AG04450 (cell line): ENCODE data around the gene CSTPP1. TPM values are rescaled to one million over a fixed set of nuclear protein-coding genes. Genes with fewer than 3 reads are reported as not detected.

Source experiments
- CTCF ChIA-PET: fragments of 300-600, 350-600 bp; formaldehyde crosslinking; extraction: SDS; loops from one replicate; lab custom pipeline; 2022; ENCODE audit warnings: antibody characterized with exemption, inconsistent platforms; lab: Charles Lee
- POLR2A ChIA-PET: fragments of 350-600 bp; formaldehyde crosslinking; extraction: SDS; loops from one replicate; lab custom pipeline; 2021; ENCODE audit warnings: antibody characterized with exemption, inconsistent platforms; lab: Yijun Ruan, JAX
- DNase-seq: peaks from one replicate; pipeline ENCODE4 v3.0.0-alpha.2; 2011; ENCODE audit warnings: low read depth, low spot score
- H3K27ac ChIP-seq: one replicate; pipeline ENCODE4 v1.5.1; 2012; ENCODE audit warnings: low read depth, low read length, control low read depth
- H3K27me3 ChIP-seq: one replicate; pipeline ENCODE4 v1.6.0; 2012; ENCODE audit warnings: low read length; ENCODE audit not compliant: control insufficient read depth, insufficient read depth
- H3K4me3 ChIP-seq: 2 replicates; pipeline ENCODE4 v1.5.1; 2011; ENCODE audit warnings: mild to moderate bottlenecking, low read depth, low read length, control low read depth
- H3K9me3 ChIP-seq: 2 replicates; pipeline ENCODE4 v1.5.1; 2012; ENCODE audit warnings: low read length; ENCODE audit not compliant: control insufficient read depth, insufficient read depth
- polyA plus RNA-seq: library from polyadenylated mRNA; depleted of rRNA; stranded (reverse); fragments of >200 nt; gene quantifications from 2 replicates; pipeline ENCODE4 v1.2.3, GENCODE V29; 2011
- TF ChIP-seq, protein P1 (sequence below): IDR thresholded peaks from 2 replicates; pipeline ENCODE4 v1.5.1; 2011; ENCODE audit warnings: low read depth, low read length, control low read depth, inconsistent platforms

Gene CSTPP1
- polyA plus RNA-seq, 1 experiment, result 30.2 TPM

DNA sequence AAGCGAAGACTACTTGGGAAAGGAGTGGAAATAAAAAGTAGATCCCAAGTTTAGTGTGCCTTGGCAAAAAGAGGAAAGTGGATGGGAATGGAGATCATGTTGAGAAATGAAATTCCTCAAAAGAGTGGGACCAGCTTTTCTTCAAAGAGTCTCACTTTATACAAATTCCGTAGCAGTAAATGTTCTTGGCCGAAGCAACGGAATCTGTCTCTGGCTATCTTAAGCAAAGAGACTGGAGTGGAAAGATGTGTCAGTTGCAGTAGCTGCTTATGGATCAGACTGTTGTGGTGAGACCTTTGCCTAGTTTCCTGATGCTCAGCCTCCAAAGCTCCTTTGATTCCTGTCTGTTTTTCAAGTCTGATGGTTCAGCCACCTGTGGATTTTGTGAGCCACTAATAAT is 73.6 kb downstream of the CSTPP1 start:
- no peak for DNase-seq
- ChIA-PET POLR2A (no interaction called here), CTCF (no interaction called here)
- Histone ChIP-seq H3K27ac (no peak overlapping the region), H3K9me3 (no peaks in the 10 kb centered on the region), H3K27me3 (no peaks in the 10 kb centered on the region), H3K4me3 (no peak overlapping the region)
- TF ChIP-seq, protein P1, sequence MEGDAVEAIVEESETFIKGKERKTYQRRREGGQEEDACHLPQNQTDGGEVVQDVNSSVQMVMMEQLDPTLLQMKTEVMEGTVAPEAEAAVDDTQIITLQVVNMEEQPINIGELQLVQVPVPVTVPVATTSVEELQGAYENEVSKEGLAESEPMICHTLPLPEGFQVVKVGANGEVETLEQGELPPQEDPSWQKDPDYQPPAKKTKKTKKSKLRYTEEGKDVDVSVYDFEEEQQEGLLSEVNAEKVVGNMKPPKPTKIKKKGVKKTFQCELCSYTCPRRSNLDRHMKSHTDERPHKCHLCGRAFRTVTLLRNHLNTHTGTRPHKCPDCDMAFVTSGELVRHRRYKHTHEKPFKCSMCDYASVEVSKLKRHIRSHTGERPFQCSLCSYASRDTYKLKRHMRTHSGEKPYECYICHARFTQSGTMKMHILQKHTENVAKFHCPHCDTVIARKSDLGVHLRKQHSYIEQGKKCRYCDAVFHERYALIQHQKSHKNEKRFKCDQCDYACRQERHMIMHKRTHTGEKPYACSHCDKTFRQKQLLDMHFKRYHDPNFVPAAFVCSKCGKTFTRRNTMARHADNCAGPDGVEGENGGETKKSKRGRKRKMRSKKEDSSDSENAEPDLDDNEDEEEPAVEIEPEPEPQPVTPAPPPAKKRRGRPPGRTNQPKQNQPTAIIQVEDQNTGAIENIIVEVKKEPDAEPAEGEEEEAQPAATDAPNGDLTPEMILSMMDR, result no peak

DNA sequence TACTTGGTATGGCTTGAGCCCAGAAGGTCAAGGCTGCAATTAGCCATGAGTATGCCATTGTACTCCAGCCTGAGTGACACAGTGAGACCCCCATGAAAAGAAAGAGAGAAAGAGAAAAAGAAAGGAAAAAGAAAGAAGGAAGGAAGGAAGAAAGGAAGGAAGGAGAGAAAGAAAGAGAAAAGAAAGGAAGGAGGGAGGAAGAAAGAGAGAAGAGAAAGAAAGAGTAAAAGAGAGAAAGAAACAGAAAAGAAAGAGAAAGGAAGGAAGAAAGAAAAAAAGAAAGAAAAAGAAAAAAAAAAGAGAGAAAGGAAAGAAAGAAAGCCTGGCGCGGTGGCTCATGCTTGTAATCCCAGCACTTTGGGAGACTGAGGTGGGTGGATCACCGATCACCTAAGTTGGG is 77.5 kb downstream of the CSTPP1 start:
- H3K27me3 ChIP-seq, result no peaks in the 10 kb centered on the region
- H3K27ac ChIP-seq, result no peak overlapping the region
- H3K9me3 ChIP-seq, result no peaks in the 10 kb centered on the region
- TF ChIP-seq, protein P1, result no peak
- ChIA-PET POLR2A (no interaction called here), CTCF (no interaction called here)
- no peak for DNase-seq
- H3K4me3 ChIP-seq, result no peak overlapping the region

DNA sequence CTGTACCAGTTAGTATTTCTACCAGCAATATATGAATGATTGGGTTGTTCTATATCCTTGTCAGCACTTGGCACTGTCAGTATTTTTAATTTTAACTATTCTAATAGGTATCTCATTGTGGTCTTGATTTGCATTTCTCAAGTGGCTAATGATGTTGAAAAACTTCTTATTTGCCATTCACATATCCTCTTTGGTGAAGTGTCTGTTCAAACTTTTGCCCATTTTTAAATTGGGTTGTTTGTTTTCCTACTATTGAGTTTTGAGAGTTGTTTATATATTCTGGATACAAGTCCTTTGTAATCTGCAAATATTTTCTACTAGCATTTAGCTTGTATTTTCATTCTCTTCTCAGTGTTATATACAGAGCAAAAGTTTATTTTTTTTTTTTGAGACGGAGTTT is 82.1 kb downstream of the CSTPP1 start:
- CTCF ChIA-PET, result no interaction called here
- TF ChIP-seq, protein P1, result no peak
- no peaks in the 10 kb centered on the region for H3K9me3 ChIP-seq
- no peaks in the 10 kb centered on the region for H3K27me3 ChIP-seq
- H3K4me3 ChIP-seq, result no peak overlapping the region
- no peak for DNase-seq
- POLR2A ChIA-PET, result interaction anchor here (0.6 kb wide), 1 partner anchor 79 kb away, joined by 3 read pairs; no protein-coding TSS in a partner anchor
- H3K27ac ChIP-seq, result no peak overlapping the region

DNA sequence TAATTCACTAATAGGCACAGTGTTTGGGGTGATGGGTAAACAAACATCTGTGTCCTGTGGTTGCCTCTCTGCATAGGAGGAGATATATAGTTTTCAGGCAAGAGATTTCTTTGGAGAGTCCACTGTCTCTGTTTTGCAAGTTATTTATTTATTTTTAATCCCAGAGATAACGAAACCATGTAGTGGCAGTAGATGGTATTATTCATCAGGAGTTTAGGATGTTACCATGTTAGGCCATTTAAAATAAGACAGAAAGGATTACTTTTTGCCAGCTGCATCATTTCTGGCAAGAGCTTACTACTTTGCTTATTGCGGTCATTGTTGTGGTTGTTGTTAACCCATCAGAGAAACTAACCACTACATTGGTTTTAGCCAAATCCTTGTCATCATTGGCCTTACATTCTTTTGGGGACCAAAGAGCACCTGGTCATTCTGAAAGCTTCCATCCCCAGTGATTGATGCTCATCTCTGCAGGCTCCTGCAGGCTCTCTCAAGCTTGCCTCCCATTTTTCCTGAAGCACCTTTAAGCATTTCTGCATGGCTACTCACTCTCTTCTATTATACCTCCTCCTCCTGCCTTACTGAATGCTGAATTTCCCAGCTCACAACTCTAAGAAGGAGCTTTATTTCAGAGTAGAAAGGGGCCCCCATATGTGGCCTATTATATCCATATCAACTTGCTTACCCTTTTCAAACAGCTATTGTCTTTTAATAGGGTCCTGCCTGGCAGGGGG is 84.4 kb downstream of the CSTPP1 start:
- DNase-seq, result no peak
- Histone ChIP-seq H3K9me3 (no peaks in the 10 kb centered on the region), H3K27me3 (no peaks in the 10 kb centered on the region), H3K4me3 (no peak overlapping the region), H3K27ac (no peak overlapping the region)
- ChIA-PET POLR2A (interaction anchor here (0.7 to 1.1 kb wide), 2 partner anchors 56 to 100 kb away, joined by 3 read pairs; no protein-coding TSS in a partner anchor), CTCF (interaction anchor here (1.1 kb wide), 1 partner anchor 132 kb away, joined by 4 read pairs; no protein-coding TSS in a partner anchor)
- TF ChIP-seq, protein P1, result no peak

DNA sequence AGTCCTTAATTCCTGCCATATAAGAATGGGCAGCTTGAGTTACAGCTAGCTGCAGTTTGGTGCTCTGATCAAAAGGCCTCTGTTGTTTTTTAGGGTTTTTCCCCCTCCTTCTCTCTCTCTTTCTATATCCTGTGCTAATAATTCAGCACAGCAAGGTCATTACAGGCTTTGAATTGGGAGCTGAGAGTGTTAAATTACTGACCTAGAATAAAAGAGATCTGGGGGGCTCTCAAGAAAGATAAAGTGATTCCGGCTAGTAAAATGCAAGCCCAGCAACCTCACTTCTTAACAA is 84.9 kb downstream of the CSTPP1 start:
- ChIA-PET POLR2A (interaction anchor here (0.7 to 1.1 kb wide), 2 partner anchors 57 to 101 kb away, joined by 3 read pairs; no protein-coding TSS in a partner anchor), CTCF (no interaction called here)
- Histone ChIP-seq H3K4me3 (no peak overlapping the region), H3K9me3 (no peaks in the 10 kb centered on the region), H3K27me3 (no peaks in the 10 kb centered on the region), H3K27ac (no peak overlapping the region)
- DNase-seq, result no peak
- TF ChIP-seq, protein P1, result no peak
